GM19023 (cell line): Measurements from ENCODE around the gene TRMT61A.
A peak's percentile ranks its signal among the peaks of the same experiment; 100 is the strongest.

ENCODE experiments used
- ATAC-seq: cut with Tn5 transposase; IDR thresholded peaks from one replicate; pipeline ENCODE4 v1.9.1; 2021; ENCODE audit warnings: mild to moderate bottlenecking, moderate library complexity; ENCODE audit not compliant: unreplicated experiment

The TRMT61A gene

GRCh38 chr14:103561381-103562178 lies 32.6 kb downstream of the TRMT61A start:
- peak; percentile 17 for ATAC-seq

- ATAC-seq, result peak; percentile 34
Observed at GRCh38 chr14:103562179-103562428, 33.1 kb downstream of the TRMT61A start.

DNA sequence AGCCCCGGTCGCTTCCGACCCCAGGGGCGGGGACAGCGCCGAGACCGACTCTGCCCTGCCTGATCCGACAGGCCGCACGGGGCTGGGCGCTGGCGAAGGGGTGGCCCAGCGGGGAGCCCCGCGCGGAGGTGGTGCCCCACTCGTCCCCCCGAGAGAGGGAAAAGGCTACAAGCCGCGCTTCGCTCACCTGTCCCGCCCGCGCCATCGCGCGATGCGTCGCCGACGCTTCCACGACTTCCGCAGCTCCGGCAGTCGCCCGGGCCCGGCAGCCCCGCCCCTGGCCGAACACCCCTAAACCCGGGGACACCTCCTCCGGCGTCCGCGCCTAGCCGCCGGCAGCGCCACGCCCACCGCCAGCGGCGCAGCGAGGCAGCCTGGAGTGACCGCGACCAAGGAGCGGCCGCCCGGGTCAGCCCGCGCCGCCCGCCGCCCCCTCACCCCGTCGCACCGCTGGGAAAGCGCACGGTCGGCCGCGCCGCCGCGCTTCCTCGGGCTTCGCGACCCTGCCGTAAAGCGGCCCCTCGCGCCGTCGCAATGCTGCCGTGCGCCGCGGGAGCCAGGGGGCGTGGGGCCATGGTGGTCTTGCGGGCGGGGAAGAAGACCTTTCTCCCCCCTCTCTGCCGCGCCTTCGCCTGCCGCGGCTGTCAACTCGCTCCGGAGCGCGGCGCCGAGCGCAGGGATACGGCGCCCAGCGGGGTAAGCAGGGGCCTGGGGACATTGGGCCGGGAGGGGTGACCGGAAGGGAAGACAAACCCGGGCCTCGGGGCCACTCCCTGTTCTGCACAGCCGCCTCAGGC lies 33.6 kb downstream of the TRMT61A start, which contains the start of the genes BAG5 and COA8:
Gene BAG5, minus strand, starts transcription at position 229 of the 797 bp plus-strand sequence. CDS start 1,493 bp downstream, outside the sequence.
Gene COA8, plus strand, starts transcription at position 532 of the 797 bp plus-strand sequence. Its CDS starts 42 bp downstream, at position 574.
- ATAC-seq, result peak; percentile 76

- ATAC-seq, result no peak
Observed at GRCh38 chr14:103563226-103563620, 34.2 kb downstream of the TRMT61A start.

DNA sequence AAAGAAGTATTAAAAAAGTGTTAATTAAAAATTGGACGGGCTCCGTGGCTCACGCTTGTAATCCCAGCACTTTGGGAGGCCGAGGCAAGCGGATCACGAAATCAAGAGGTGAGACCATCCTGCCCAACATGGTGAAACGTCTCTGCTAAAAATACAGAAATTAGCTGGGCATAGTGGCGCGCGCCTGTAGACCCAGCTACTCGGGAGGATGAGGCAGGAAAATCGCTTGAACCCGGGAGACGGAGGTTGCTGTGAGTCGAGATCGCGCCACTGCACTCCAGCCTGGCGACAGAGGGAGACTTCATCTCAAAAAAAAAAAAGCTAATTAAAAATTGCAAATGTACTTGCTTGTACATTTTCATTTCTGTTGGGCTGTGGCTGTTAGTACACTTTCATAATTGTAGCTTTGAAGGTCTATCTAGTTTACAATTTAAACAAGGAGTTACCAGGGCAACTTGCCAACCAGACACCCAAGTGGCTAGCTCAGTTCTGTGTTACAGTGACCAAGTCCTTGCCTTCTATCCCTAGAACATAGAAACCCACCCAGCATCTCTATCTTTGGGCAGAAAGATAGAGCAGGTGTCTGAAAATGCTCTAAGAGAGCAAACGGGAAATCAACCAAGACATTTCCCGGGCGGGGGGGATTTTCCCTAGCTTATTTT lies 35.0 kb downstream of the TRMT61A start:
- no peak for ATAC-seq

DNA sequence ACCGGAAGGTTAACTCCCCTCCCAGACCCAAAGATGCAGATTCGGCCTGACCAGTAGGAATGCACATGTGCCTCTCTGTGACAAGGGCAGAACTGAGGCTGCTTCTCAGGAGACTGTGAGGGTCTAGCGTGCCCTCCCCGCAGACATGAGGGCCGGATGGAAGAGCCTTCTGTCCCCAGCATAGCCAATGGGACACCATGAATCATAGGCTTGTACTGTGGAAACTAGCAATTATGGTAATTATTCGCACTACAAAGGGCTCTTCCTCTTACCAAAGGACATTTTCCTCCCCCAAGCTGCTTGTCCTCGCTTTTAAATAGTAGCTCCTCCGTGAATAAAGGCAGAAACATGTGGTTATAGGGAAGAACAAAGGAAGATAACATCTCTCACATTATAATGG lies 40.0 kb downstream of the TRMT61A start:
- ATAC-seq, result no peak

DNA sequence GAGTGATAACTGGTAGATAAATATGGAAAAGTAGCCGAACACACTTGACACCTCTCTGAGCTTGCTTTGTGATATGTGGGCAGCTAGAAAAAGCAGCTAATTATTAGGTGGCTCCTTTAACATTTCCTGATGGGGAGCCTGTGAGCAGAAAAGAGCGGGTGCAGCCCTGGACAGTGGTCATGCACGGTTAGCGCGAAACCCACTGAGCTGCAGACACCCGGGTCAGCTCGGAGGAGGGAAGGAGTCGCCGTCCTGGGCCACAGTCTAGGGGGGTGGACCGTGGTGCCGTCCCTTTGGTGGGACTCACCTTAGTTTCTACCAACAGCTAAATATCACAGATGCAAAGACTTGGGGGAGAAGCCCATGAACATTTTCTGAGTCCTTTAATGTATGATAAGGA lies 40.4 kb downstream of the TRMT61A start:
- ATAC-seq, result no peak

- no peak for ATAC-seq
Observed at GRCh38 chr14:103574104-103574503, 45.1 kb downstream of the TRMT61A start.

GRCh38 chr14:103574707-103575285 lies 45.8 kb downstream of the TRMT61A start:
- no peak for ATAC-seq

DNA sequence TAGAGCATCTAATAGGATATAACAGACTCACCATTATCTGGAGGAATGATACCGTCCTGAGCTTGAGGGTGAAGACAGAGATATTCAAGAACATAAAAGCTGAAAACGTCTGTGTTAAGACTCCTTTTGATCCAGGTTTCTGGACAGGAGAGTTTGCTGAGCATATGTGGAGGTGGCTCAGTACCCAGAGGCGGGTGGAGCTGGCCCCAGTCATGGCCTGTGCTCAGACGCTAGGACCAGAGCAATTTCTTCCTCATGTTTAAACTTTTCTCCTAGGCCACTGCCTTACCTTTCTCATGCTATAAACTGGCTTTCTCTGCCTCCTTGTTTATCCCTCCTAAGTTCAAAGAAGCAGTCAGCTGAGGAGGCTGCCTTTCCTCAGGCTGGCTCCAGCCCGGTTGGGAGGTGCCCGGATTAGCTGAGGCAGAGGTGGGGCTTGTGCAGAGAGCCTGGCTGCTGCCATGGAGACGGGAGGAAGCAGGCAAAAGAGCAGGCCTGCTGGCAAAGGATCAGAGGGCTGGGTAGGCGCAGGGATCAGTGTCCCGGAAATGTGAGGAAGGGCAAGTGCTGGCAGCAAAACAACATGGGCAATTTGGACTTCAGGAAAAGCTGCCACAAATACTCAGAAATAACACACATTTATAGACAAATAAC lies 47.5 kb downstream of the TRMT61A start:
- no peak for ATAC-seq

DNA sequence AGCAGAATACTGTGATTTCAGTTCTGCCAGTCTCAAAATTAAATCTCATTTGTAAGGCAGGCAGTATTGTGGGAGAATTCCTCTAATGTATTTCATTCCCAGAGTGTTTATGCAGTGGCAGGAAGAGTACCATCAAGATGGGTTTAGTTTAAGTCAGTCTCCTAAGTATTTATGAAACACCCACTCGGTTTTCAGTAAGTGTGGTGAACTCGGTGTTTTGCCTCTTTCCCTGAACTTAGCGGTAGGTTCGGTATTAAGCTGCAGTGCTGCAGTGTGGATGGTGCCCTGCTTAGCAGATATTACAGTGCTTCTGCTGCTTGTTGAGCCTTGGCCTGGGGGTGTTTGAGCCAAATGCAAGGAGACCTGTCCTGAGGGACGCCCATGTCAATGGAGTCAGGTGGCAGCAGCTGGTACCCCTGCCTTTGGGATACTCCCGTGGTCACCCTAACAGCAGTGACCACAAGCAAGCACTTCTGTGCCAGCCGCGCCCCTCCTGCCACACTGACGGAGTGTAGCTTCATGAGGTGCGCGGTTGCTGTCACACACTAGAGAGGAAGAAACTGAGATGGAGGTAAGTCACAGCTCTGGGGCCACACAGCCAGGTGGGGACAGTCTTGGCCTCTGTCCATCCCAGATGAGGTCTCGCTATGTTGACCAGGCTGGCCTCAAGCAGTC lies 49.5 kb downstream of the TRMT61A start:
- no peak for ATAC-seq

DNA sequence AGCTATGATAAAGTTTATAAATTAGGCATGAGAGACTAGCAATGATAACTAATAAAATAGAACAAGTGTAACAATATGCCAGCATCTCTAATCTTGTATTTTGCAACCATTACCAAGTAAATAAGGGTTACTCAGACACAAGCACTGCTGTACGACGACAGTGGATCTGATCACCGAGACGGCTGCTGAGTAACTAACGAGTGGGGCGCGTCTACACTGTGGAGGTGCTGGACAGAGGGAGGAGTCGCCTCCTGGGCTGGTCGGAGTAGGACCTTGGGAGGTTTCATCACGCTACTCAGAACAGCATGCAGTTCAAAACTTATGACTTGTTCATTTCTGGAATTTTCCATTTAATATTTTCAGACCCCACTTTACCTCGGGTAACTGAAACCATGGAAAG lies 52.2 kb downstream of the TRMT61A start:
- no peak for ATAC-seq

DNA sequence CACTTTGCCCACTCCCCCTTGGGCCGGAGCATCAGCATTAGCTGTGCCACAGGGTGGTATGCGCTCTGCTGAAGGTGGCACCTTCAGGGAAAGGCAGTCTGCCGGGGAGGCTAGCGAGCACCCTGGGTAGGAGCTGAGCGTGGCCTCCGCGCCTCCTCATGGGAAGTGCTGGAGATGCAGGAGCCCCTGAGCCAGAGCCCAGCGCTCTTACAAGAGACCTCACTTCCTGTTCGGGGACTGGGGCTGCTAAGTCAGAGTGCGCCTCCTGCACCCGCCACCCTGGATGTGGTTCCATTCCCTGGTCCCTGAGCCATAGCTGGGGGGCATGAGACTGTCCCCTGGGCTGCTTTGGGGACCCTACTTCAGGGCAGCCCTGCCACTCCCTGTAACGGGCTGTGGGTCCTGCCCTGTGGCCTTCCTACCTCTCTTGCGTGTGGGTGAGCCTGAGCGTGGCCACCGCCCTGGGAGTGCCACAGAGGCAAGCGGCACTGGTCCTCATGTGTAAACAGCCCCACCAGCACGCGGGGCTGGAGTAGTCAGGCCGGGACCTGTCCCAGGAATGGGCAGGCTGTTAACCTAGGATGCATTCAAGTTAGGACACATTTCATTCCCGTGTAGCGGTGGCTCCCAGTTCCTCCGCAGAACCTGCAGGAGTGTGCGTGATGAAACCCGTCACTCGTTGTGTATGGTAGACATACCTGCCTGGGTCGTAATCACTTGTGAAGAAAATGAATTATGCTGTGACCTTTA lies 53.1 kb downstream of the TRMT61A start:
- ATAC-seq, result no peak

DNA sequence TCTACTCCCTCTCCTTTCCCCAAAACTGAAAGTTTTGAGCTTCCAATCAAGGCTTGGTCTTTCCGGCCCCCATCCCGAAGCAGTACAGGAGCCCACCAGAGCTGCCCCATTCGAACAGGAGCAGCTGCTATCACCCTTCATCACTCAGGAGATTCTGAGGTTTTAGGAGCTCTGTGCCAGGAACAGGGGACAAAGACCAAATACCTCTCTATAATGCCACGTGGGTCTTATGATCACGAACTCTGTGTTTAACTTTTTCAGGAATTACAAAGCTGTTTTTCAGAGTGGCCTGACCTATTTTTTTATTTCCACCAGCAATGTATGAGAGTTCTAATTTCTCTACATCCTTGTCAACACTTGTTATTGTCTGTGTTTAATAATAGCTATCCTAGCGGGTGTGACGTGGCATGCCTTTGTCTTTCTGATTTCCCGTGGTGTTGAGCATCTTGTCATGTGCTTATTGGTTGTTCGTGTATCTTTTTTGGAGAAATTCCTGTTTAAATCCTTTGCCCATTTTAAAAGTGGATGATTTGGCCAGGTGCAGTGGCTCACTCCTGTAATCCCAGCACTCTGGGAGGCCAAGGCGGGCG lies 55.4 kb downstream of the TRMT61A start:
- no peak for ATAC-seq
